ENCODE data around the gene TBCA.
"Not testable (repeated sequence)": the region's sequence is repeated elsewhere in the genome, so short reads cannot be mapped to it uniquely, and the experiment has no call there.

TBCA gene

GRCh38 chr5:77771452-77771851 is 4.7 kb downstream of the TBCA start:
- no peak for DNase-seq

- DNase-seq: no peak
These were observed 5.7 kb downstream of the TBCA start for GRCh38 chr5:77770293-77771005.

- no peak for DNase-seq
These were observed 7.2 kb downstream of the TBCA start for GRCh38 chr5:77768978-77769377.

- no peak for DNase-seq
These were observed 8.8 kb downstream of the TBCA start for GRCh38 chr5:77767301-77767700.

GRCh38 chr5:77761606-77762005 is 14.5 kb downstream of the TBCA start:
- DNase-seq: no peak

- DNase-seq: no peak
These were observed 17.8 kb downstream of the TBCA start for GRCh38 chr5:77758141-77758938.

- no peak for DNase-seq
These were observed 24.7 kb downstream of the TBCA start for GRCh38 chr5:77751328-77752023.

- not testable (repeated sequence) for DNase-seq
These were observed 25.2 kb downstream of the TBCA start for GRCh38 chr5:77750928-77751327.

- DNase-seq: no peak
These were observed 28.0 kb downstream of the TBCA start for GRCh38 chr5:77748160-77748559.

GRCh38 chr5:77744116-77744515 is 32.0 kb downstream of the TBCA start:
- no peak for DNase-seq

GRCh38 chr5:77743181-77743580 is 33.0 kb downstream of the TBCA start:
- DNase-seq: no peak

GRCh38 chr5:77741608-77742007 is 34.5 kb downstream of the TBCA start:
- DNase-seq: no peak

- DNase-seq: no peak
These were observed 41.3 kb downstream of the TBCA start for GRCh38 chr5:77734885-77735284.

- DNase-seq: no peak
These were observed 43.0 kb downstream of the TBCA start for GRCh38 chr5:77733130-77733529.

GRCh38 chr5:77727190-77727589 is 48.9 kb downstream of the TBCA start:
- no peak for DNase-seq

- DNase-seq: no peak
These were observed 50.5 kb downstream of the TBCA start for GRCh38 chr5:77725616-77726015.

- DNase-seq: no peak
These were observed 51.2 kb downstream of the TBCA start for GRCh38 chr5:77724934-77725333.

- no peak for DNase-seq
These were observed 56.3 kb downstream of the TBCA start for GRCh38 chr5:77719666-77720363.

- DNase-seq: no peak
These were observed 57.1 kb downstream of the TBCA start for GRCh38 chr5:77718934-77719610.

GRCh38 chr5:77709993-77710685 is 66.0 kb downstream of the TBCA start:
- DNase-seq: no peak

- DNase-seq: no peak
These were observed 66.8 kb downstream of the TBCA start for GRCh38 chr5:77709340-77709739.

- no peak for DNase-seq
These were observed 68.3 kb downstream of the TBCA start for GRCh38 chr5:77707791-77708190.
